Thymus (tissue), 11 donors: ENCODE results near the gene COPZ1. TPM values are rescaled to one million over a fixed set of nuclear protein-coding genes. Genes with fewer than 3 reads are reported as not detected.

ENCODE experiments used
- DNase-seq, 9 donors: peaks; one replicate each; pipeline ENCODE4 v3.0.0-alpha.2; 2013; ENCODE audit warnings: low spot score in 9 of 9, low read depth in 6 of 9, missing footprints in 1 of 9
- H3K27ac ChIP-seq, 2 donors: one replicate each; pipeline ENCODE4 v1.5.1; 2013; ENCODE audit warnings: control low read depth in 1 of 2, low read depth in 1 of 2, low read length in 1 of 2, mild to moderate bottlenecking in 1 of 2, moderate library complexity in 1 of 2
- H3K27me3 ChIP-seq, 2 donors: one replicate each; pipeline ENCODE4 v1.5.1; 2013; ENCODE audit warnings: low read length in 1 of 2; ENCODE audit not compliant: control insufficient read depth in 2 of 2, insufficient read depth in 1 of 2
- H3K36me3 ChIP-seq, 2 donors: one replicate each; pipeline ENCODE4 v1.5.1; 2013; ENCODE audit warnings: low read length in 1 of 2, mild to moderate bottlenecking in 1 of 2, moderate library complexity in 1 of 2; ENCODE audit not compliant: control insufficient read depth in 2 of 2, insufficient read depth in 2 of 2
- H3K4me1 ChIP-seq, 2 donors: one replicate each; pipeline ENCODE4 v1.5.1; 2013; ENCODE audit warnings: low read length in 2 of 2; ENCODE audit not compliant: control insufficient read depth in 2 of 2, insufficient read depth in 2 of 2
- H3K4me3 ChIP-seq, 2 donors: one replicate each; pipeline ENCODE4 v1.5.1; 2013; ENCODE audit warnings: low read length in 2 of 2, control low read depth in 1 of 2, mild to moderate bottlenecking in 1 of 2
- H3K9me3 ChIP-seq, 2 donors: one replicate each; pipeline ENCODE4 v1.5.1; 2013; ENCODE audit warnings: low read length in 1 of 2, mild to moderate bottlenecking in 1 of 2; ENCODE audit not compliant: control insufficient read depth in 2 of 2, insufficient read depth in 1 of 2
- WGBS: extraction: QIAGEN DNeasy Blood & Tissue Kit; methylation state at CpG from one replicate; pipeline ENCODE4 v1.1.7; 2013; 5-methylcytosine and 5-hydroxymethylcytosine counted together
- polyA plus RNA-seq: library from polyadenylated mRNA; stranded (reverse); fragments of 200-250 nt; gene quantifications from one replicate; pipeline ENCODE4 v1.2.3, GENCODE V29; 2013
- total RNA-seq: library from RNA; stranded (reverse); fragments of 120-200 nt; gene quantifications from one replicate; pipeline ENCODE4 v1.2.4, GENCODE V29; 2013
- donor health status: healthy.

COPZ1 gene
- total and polyA plus RNA-seq, 2 donors = 94.9 to 117 TPM

- Histone ChIP-seq H3K27me3 (no peaks in the 10 kb centered on the region), H3K27ac (no peak overlapping the region), H3K4me3 (no peak overlapping the region), H3K9me3 (no peaks in the 10 kb centered on the region), H3K36me3 (peaks cover 0 to 3% of the 10 kb centered on the region in 2 donors), H3K4me1 (peaks cover 10 to 45% of the 10 kb centered on the region in 2 donors)
- 94% methylated on average over 3 of the region's 3 CpGs for WGBS
- no peak for DNase-seq
These were observed 62.2 kb downstream of the COPZ1 start for GRCh38 chr12:54387114-54387467.

GRCh38 chr12:54388237-54389133 is 63.6 kb downstream of the COPZ1 start:
- Histone ChIP-seq H3K9me3 (no peaks in the 10 kb centered on the region), H3K27me3 (no peaks in the 10 kb centered on the region), H3K27ac (no peak overlapping the region), H3K36me3 (peaks cover 0 to 3% of the 10 kb centered on the region in 2 donors), H3K4me3 (no peak overlapping the region), H3K4me1 (peaks cover 10 to 56% of the 10 kb centered on the region in 2 donors)
- WGBS = 69% methylated on average over 4 of the region's 4 CpGs
- DNase-seq = no peak

- peaks cover 10 to 62% of the 10 kb centered on the region in 2 donors for H3K4me1 ChIP-seq
- no peaks in the 10 kb centered on the region for H3K27me3 ChIP-seq
- no peak overlapping the region for H3K4me3 ChIP-seq
- 93% methylated on average over 3 of the region's 3 CpGs for WGBS
- H3K36me3 ChIP-seq = no peaks in the 10 kb centered on the region
- no peak overlapping the region for H3K27ac ChIP-seq
- no peak for DNase-seq
- H3K9me3 ChIP-seq = no peaks in the 10 kb centered on the region
These were observed 64.2 kb downstream of the COPZ1 start for GRCh38 chr12:54389134-54389508.

GRCh38 chr12:54389607-54390175 is 64.8 kb downstream of the COPZ1 start:
- Histone ChIP-seq H3K27me3 (no peaks in the 10 kb centered on the region), H3K9me3 (no peaks in the 10 kb centered on the region), H3K4me3 (peak overlapping the region in 1 of 2 donors; percentile 68), H3K27ac (no peak overlapping the region), H3K4me1 (peaks cover 10 to 65% of the 10 kb centered on the region in 2 donors), H3K36me3 (peaks cover 0 to 5% of the 10 kb centered on the region in 2 donors)
- DNase-seq = no peak
- 94% methylated on average over 5 of the region's 5 CpGs for WGBS

GRCh38 chr12:54390176-54390667 is 65.3 kb downstream of the COPZ1 start:
- Histone ChIP-seq H3K36me3 (peaks cover 0 to 11% of the 10 kb centered on the region in 2 donors), H3K4me1 (peaks cover 10 to 65% of the 10 kb centered on the region in 2 donors), H3K27me3 (no peaks in the 10 kb centered on the region), H3K9me3 (no peaks in the 10 kb centered on the region), H3K27ac (peak overlapping the region in 1 of 2 donors; percentile 5), H3K4me3 (peak overlapping the region; percentile 68 to 80)
- 35% methylated on average over 7 of the region's 7 CpGs for WGBS
- DNase-seq = peak in 1 of 9 donors; percentile 52

GRCh38 chr12:54390668-54391551 is 66.0 kb downstream of the COPZ1 start:
- WGBS = 3% methylated on average over 51 of the region's 51 CpGs
- peak in 6 of 9 donors; percentile 55 to 85 (median 77) for DNase-seq
- Histone ChIP-seq H3K9me3 (no peaks in the 10 kb centered on the region), H3K27ac (peak overlapping the region; percentile 17 to 71), H3K4me3 (peak overlapping the region; percentile 68 to 80), H3K27me3 (no peaks in the 10 kb centered on the region), H3K4me1 (peaks cover 10 to 65% of the 10 kb centered on the region in 2 donors), H3K36me3 (peaks cover 6 to 16% of the 10 kb centered on the region in 2 donors)

- no peak overlapping the region for H3K27ac ChIP-seq
These were observed 67.7 kb downstream of the COPZ1 start for GRCh38 chr12:54392485-54393206.

GRCh38 chr12:54393207-54393609 is 68.3 kb downstream of the COPZ1 start:
- DNase-seq = no peak
- H3K27ac ChIP-seq = no peak overlapping the region
- WGBS = 87% methylated on average over 6 of the region's 6 CpGs
- no peak overlapping the region for H3K4me3 ChIP-seq
- H3K36me3 ChIP-seq = peaks cover 23 to 34% of the 10 kb centered on the region in 2 donors
- peaks cover 10 to 54% of the 10 kb centered on the region in 2 donors for H3K4me1 ChIP-seq
- no peaks in the 10 kb centered on the region for H3K27me3 ChIP-seq
- H3K9me3 ChIP-seq = no peaks in the 10 kb centered on the region

More at GRCh38 chr12:54392485-54393206, 67.7 kb downstream of the COPZ1 start:
- Histone ChIP-seq H3K4me1 (peaks cover 10 to 58% of the 10 kb centered on the region in 2 donors), H3K27me3 (no peaks in the 10 kb centered on the region), H3K4me3 (no peak overlapping the region), H3K36me3 (peaks cover 20 to 31% of the 10 kb centered on the region in 2 donors), H3K9me3 (no peaks in the 10 kb centered on the region)
- 94% methylated on average over 8 of the region's 8 CpGs for WGBS
- DNase-seq = no peak
